ENCODE measurements around the gene IFNGR1. TPM values are rescaled to one million over a fixed set of nuclear protein-coding genes. Genes with fewer than 3 reads are reported as not detected.
A peak's percentile ranks its signal among the peaks of the same experiment; 100 is the strongest.

The IFNGR1 gene
- total and polyA plus RNA-seq, 8 donors = 70.9 to 171 (median 76.7) TPM

DNA sequence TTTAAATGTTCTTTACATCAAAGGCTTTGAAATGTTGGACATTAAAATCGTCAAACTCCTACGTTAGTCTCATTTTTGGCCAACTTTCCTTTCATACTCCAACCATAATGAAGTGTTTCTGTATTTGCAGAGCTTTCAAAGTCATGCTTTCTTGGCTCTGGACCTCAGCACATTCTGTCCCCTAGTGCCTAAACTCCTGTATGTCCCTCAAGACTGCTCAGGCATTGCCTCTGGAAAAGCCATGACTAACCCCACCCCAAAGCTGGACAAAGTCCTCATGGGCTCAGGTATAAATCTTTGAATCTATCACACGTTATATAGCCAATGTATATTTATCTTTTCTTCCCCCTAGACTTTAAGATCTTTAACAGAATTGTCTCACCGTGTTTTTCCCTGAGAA, 18.9 kb downstream of the IFNGR1 start:
- TF ChIP-seq, protein P1, sequence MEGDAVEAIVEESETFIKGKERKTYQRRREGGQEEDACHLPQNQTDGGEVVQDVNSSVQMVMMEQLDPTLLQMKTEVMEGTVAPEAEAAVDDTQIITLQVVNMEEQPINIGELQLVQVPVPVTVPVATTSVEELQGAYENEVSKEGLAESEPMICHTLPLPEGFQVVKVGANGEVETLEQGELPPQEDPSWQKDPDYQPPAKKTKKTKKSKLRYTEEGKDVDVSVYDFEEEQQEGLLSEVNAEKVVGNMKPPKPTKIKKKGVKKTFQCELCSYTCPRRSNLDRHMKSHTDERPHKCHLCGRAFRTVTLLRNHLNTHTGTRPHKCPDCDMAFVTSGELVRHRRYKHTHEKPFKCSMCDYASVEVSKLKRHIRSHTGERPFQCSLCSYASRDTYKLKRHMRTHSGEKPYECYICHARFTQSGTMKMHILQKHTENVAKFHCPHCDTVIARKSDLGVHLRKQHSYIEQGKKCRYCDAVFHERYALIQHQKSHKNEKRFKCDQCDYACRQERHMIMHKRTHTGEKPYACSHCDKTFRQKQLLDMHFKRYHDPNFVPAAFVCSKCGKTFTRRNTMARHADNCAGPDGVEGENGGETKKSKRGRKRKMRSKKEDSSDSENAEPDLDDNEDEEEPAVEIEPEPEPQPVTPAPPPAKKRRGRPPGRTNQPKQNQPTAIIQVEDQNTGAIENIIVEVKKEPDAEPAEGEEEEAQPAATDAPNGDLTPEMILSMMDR (IDR thresholded peaks at IDR 0.05) = no peak
- H3K9me3 ChIP-seq = no peaks in the 10 kb centered on the region
- DNase-seq = no peak
- peaks cover 0 to 83% of the 10 kb centered on the region in 2 donors for H3K36me3 ChIP-seq
- no peak overlapping the region for H3K4me3 ChIP-seq
- intact Hi-C loops (cut with DNase I) = no loop called here
- H3K27me3 ChIP-seq = no peaks in the 10 kb centered on the region
- H3K27ac ChIP-seq = no peak overlapping the region
- peak; percentile 68 for ATAC-seq
- peaks cover 3 to 52% of the 10 kb centered on the region in 2 donors for H3K4me1 ChIP-seq

DNA sequence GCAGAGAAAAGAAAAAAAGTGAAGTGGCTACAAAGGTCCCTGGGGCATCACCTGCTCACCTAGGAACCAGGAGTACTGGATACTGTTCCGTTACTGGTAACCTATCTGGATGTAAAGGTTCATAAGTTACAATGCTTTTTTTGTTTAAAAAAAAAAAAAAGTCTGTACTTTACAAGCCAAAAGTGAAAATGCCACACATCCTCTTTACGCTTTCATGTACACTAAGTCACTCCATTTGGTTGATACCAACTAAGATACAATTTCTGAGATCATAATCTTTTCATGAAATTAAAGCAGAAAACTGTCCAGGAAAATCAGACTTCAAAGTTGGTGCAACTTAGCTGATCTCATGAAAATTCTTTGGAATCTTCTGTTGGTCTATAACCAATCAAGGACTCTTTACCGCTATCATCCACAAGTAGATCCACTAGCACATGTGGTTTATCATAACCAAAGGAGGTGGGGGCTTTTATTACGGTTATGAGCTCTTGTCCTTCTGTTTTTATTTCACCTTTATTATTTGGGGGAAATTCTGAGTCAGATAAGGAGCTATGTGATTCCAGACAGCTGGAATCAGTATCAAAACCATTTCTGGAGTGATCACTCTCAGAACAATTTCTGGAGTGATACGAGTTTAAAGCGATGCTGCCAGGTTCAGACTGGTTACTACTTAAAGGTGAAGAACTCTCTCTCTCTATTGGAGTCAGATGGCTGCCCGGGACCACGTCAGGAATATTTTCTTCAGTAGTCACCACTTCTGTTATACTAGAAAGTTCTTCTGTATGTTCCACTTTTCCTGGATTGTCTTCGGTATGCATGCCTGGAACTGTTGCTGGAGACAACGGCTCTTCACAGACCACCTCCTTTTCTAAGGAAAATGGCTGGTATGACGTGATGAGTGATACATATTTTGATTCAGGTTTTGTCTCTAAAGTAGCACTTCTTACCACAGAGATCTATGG, 21.2 kb downstream of the IFNGR1 start:
- H3K9me3 ChIP-seq = no peaks in the 10 kb centered on the region
- ATAC-seq = no peak
- H3K4me3 ChIP-seq = no peak overlapping the region
- no peak for DNase-seq
- no peak overlapping the region for H3K27ac ChIP-seq
- intact Hi-C loops (cut with DNase I) = no loop called here
- no peaks in the 10 kb centered on the region for H3K27me3 ChIP-seq
- H3K36me3 ChIP-seq = peaks cover 0 to 60% of the 10 kb centered on the region in 2 donors
- TF ChIP-seq, protein P1 (IDR thresholded peaks at IDR 0.05) = no peak
- peaks cover 3 to 36% of the 10 kb centered on the region in 2 donors for H3K4me1 ChIP-seq

DNA sequence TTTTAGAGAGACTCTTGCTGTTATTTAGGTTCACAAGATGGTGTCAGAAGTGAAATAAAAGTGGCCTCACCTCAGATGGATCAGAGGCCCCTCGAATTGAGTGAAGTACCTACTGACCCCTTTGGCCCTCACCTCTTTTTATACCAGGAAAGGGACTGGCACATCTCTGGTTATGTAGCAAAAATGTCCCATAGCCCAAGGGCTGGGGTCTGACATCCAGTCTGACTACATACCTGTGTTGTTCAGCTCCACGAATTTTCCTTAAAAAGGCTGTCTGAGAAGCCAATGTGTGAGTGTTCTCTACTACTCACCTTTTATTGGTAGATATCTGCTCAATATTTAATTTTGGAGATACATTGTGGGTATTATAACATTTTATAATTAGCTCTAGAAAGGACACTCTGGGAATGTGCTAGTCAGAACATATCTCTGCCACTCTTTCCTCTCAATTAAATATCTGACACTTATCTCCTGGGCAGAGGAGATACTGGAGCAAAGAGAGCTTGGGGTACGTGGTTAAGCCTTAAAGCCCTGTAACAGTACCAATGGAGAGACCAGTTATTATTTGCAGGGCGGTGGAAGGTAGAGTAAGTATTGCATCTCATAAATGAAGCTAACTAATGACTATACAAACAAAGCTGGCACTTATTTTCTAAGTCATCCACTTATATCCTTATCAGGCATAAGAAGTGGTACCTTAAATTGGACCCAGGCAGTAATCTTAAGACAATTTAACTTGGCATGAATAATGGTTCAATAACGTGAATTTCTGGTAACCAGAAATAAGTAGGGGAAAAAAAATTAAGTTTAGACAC, 25.7 kb downstream of the IFNGR1 start:
- intact Hi-C loops (cut with DNase I) = no loop called here
- H3K4me3 ChIP-seq = no peak overlapping the region
- ATAC-seq = peak; percentile 80
- no peaks in the 10 kb centered on the region for H3K27me3 ChIP-seq
- H3K27ac ChIP-seq = no peak overlapping the region
- TF ChIP-seq, protein P1 (IDR thresholded peaks at IDR 0.05) = no peak
- peaks cover 0 to 8% of the 10 kb centered on the region in 2 donors for H3K4me1 ChIP-seq
- peaks cover 0 to 18% of the 10 kb centered on the region in 2 donors for H3K9me3 ChIP-seq
- no peak for DNase-seq
- peaks cover 0 to 20% of the 10 kb centered on the region in 2 donors for H3K36me3 ChIP-seq

DNA sequence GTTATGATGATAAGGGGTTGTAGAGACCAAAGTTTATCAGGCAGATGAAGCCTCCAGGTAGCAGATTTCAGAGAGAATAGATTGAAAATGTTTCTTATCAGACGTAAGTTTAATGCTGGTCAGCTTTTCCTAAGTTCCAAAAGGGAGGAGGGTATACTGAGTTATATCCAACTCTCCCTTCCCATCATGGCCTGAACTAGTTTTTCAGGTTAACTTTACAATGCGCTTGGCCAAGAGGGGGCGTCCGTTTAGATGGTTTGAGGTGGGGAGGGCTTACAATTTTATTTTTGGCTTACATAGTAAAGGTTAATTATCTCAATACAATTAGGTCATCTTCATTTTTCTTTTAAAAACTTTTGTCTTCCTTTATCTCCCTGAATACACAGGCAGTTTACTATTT, 26.4 kb downstream of the IFNGR1 start:
- TF ChIP-seq, protein P1 (IDR thresholded peaks at IDR 0.05) = no peak
- ATAC-seq = no peak
- Histone ChIP-seq H3K27me3 (no peaks in the 10 kb centered on the region), H3K4me1 (peaks cover 0 to 8% of the 10 kb centered on the region in 2 donors), H3K36me3 (peaks cover 0 to 13% of the 10 kb centered on the region in 2 donors), H3K4me3 (no peak overlapping the region), H3K27ac (no peak overlapping the region), H3K9me3 (peaks cover 0 to 25% of the 10 kb centered on the region in 2 donors)
- intact Hi-C loops (cut with DNase I) = no loop called here
- no peak for DNase-seq

All from left lung (tissue), 10 donors.